ENCODE measurements around the gene SPACA9.

Gene SPACA9

GRCh38 chr9:132878695-132879456 lies at the start of gene SPACA9:
Gene SPACA9, plus strand, starts transcription at chr9:132878898. Its CDS starts 5,050 bp downstream, at chr9:132883948.
- DNase-seq (ENCODE audit: low read depth): no peak

- no peak for DNase-seq (ENCODE audit: low read depth)
These were observed 46.4 kb upstream of the SPACA9 start for GRCh38 chr9:132832171-132832881.

DNA sequence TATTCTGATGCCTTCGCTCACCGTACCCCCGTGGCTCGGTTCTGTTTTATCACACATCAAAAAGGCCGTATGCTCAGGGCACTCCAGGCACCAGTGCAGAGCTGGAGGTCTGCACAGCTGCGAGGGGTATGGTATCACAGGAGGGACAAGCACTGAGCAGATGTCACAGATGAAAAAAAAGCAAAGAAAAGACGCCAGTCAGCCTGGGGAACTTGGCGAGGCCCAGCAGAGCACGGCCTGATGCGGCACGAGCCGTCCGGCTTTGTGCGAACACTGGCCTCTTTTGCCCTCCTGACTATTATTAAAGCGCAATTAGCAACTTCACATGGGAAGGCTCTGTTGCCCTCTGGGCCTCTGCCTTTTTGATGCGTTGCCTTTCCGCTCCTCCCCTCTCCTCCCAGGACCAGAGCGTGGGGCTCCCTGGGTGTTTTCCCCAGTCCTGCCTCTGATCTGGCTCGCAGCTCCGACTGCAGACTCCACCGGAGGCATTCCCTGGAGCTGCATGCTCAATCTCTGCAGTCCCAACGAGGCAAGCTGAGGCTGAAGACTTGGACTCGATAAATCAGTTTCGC lies 45.1 kb upstream of the SPACA9 start:
- DNase-seq (ENCODE audit: low read depth): no peak

GRCh38 chr9:132834343-132834742 lies 44.4 kb upstream of the SPACA9 start:
- no peak for DNase-seq (ENCODE audit: low read depth)

- DNase-seq (ENCODE audit: low read depth): no peak
These were observed 41.0 kb upstream of the SPACA9 start for GRCh38 chr9:132837501-132838286.

- no peak for DNase-seq (ENCODE audit: low read depth)
These were observed 40.4 kb upstream of the SPACA9 start for GRCh38 chr9:132838291-132838690.

DNA sequence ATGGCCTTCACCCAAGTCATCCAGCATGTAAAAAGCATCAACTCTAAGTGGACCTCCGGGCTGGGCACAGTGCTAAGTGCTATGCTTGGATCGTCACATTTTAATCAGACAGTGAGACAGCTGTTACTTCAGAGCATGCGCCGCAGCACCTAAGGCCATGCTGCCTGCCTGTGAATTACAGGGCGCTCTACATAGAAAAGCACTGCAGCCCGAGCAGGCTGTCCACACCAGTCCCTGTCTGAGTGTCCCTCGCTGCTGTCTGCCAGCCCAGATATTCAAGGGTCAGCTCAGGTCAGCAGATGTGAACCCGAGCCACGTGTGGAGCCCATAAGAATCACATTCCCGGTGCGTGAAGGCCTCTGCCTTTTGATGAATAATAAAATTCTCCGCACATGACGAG lies 37.7 kb upstream of the SPACA9 start:
- no peak for DNase-seq (ENCODE audit: low read depth)

DNA sequence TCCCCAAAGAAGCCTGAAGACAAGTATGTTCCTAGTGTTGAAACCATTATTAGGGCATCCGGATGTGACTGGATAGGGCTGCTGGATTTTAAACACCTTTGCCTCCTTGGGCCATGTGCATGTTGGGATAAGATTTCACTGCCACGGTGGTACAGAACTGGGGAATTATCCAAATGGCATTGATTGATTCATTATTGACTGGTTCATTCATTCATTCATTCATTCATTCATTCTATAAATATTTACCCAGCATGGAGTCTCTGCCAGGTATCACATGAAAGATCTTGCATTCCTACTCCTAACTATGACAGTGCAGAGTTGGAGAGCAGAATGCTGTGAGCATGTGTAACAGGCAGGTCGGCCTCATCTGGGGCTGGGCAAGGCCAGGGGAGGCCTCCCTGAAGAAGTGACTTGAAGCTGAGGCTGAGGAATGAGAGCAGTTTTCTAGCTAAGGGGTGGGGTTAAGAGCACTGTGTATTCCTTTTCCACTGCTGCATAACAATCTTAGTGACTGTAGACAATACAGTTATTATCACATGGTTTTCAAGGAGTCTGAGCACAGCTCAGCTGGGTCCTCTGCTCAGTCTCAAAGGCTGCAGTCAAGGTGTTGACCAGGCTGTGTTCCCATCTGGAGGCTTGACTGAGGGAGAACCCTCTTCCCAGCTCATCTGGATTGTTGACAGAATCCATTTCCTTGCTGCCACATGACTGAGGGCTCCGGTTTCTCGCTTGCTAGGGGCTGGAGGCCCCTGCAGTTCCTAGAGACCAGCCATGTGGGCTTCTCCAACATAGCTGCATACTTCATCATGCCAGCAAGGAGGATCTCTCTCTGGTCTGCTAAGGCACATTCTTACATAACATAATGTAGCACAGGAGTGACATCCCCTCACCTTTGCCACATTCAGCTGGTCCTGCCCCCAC lies 36.3 kb upstream of the SPACA9 start:
- no peak for DNase-seq (ENCODE audit: low read depth)

DNA sequence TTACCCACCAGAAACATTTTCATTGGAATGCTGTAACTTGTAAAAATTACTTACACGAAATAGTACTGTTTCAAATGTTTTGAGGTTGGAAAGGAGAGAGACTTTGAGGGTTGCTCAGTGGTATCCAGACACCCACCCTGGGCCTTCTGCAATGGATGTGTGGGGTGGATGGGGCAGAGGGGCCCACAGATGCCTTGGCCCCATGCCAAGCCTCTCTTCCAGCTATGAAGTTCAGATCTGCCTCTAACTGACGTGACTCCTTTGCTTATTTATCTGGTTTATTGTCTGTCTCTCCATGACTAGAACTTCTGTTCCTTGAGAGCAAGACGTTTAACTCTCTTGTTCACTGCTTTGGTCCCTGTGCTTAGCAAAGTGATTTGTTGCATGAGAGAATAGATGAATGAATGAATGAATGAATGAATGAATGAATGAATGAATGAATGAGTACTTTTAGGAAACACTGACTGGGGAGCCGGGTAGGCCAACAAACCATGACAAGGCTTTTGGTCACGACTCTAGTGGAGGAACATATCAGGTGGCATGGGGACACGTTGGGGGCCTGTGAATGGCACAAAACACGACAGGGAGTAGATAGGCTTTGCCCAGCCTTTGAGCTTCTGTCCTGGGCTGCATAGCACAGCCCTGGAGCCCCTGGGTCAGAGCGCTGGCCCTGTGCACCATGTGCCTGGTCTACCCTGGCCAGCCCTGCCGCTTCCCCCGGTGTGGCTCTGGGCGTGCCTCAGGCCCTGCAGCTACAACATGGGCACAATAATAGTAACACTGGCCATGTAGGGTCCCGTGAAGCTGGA lies 32.4 kb upstream of the SPACA9 start:
- no peak for DNase-seq (ENCODE audit: low read depth)

GRCh38 chr9:132846918-132847515 lies 31.7 kb upstream of the SPACA9 start:
- no peak for DNase-seq (ENCODE audit: low read depth)

GRCh38 chr9:132849185-132849706 lies 29.5 kb upstream of the SPACA9 start:
- no peak for DNase-seq (ENCODE audit: low read depth)

- DNase-seq (ENCODE audit: low read depth): no peak
These were observed 25.2 kb upstream of the SPACA9 start for GRCh38 chr9:132853482-132853881.

DNA sequence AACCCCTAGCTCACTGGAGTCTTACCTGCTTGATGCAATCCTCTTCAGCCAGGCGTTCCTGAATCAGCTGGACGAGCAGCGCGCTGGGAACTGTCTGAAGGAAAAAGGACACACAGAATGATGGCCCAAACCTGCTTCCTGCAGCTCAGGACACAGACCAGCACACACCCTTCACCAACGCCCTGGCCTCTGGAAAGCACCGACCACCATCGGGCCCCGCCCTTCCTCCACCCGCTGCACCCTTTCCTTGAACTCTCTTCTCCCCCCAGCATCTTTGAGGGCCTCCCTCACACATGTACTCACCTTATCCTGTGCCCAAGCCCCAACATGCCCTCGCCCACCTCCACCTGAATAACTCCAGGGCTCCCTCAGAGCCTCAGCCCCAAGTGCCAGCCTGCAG lies 23.9 kb upstream of the SPACA9 start:
- DNase-seq (ENCODE audit: low read depth): no peak

DNA sequence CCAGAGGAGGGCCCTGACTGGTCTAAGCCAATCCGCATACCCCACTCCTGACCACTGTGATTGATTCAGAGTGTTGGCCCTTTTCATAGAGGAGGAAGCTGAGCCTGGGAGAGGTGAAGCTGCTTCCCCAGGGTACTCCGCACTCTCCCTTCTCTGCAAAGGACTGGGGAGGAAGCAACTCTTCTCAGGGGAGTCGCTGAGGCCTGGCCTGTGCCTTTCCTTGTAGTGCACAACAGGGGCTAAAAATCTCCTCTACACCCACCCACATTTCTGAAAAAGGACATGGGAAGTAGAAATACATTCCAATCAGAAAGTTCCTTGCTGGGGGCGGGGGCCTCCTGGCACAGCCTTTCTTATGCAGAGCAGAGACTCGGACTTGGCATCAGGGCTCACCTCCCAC lies 22.8 kb upstream of the SPACA9 start:
- no peak for DNase-seq (ENCODE audit: low read depth)

DNA sequence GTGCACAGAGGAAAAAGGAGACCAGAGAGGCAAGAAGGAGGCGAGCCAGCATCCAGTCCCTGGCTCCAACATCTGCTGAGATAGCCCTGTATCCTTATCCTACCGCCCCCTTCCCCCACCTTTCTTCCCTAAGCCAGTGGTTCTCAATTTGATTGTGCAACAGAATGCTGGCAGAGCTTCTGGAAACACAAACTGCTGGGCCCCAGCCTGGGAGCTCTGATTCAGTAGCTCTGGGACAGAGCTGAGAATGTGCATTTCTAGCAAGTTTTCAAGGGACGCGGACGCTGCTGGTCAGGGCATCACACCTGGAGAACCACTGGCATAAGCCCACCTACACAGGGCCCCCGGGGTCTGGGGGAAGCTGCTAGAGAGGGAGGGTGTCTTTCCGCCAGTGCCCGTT lies 21.7 kb upstream of the SPACA9 start:
- DNase-seq (ENCODE audit: low read depth): no peak

GRCh38 chr9:132857616-132858342 lies 20.9 kb upstream of the SPACA9 start:
- no peak for DNase-seq (ENCODE audit: low read depth)

DNA sequence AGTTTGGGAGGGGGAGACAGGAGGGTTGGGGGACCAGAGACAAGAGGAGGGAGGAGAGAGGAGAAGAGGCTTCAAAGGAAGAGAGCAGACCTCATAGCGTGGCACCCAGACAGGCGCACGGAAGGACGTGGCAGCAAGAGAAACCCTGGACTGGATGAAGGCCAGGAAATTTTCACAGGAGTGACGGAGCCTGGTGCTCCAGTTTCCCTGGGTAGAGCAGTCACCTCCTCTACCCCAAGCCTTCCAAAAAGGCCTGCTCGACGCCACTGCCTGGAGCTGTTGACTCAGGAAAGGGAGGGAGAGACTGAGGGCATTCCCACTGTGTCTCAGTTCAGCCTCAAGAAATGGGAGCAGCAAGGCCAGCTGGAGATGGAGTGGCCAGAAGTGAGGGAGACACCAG lies 19.9 kb upstream of the SPACA9 start:
- no peak for DNase-seq (ENCODE audit: low read depth)

- no peak for DNase-seq (ENCODE audit: low read depth)
These were observed 17.0 kb upstream of the SPACA9 start for GRCh38 chr9:132861666-132862065.

GRCh38 chr9:132862533-132862932 lies 16.2 kb upstream of the SPACA9 start:
- no peak for DNase-seq (ENCODE audit: low read depth)
